ENCODE results near the gene CFAP46. TPM values are rescaled to one million over a fixed set of nuclear protein-coding genes. Genes with fewer than 3 reads are reported as not detected.

CFAP46 gene
- total and polyA plus RNA-seq, 2 donors (not counting 1 experiment from before 2014, with no cell fraction given): 0.07 TPM; not detected in 1

DNA sequence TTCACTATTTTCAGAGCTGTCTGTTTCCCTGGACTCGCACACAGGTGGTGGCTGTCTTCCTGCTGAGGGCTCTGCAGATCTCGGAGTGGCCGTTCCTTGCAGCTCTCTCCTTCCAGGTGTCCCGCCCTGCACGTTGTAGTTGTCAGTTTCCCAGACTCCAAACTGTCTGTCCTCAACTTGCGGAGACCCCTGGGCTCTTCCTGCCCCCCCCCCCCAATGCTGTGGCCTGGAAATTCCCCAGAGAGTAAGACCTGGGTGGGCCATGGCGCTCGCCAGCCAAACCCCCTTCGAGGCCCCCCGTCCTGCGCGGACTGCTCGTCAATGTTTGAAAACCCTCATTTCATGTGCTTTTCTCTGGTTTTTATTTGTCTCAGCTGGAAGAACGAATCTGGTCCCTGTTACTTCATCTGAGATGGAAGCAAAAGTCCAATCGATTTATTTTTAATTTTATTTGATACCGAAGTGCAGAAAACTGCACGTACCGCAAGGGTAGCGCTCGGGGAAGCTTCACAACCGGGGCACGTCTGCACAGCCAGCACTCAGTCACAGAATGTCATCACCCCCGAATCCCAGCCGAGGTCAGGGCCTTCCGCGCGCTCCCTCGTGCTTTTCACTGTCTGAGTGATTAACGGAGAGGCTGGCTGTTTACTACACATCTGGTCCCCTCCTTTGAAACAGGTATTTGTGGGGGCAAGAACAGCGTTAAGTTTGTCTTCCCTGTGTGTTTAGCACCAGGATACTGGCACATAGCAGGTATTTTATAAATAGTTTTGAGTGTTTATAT, 110.0 kb downstream of the CFAP46 start:
- H3K4me1 Mint-ChIP-seq: peaks cover 3% of the 10 kb centered on the region
- WGBS (ENCODE audit: insufficient coverage): 89% methylated on average over 24 of the region's 30 CpGs
- Histone ChIP-seq H3K36me3 (replicated peaks in 1 of 2; ENCODE audit: control extremely low read depth in 1 of 2, control insufficient read depth in 1 of 2, extremely low read depth in 1 of 2, insufficient read depth in 2 of 2, low read length in 1 of 2) (no peaks in the 10 kb centered on the region), H3K9me3 (ENCODE audit: control extremely low read depth in 1 of 3, control insufficient read depth in 2 of 3, insufficient read depth in 1 of 3, low read length in 2 of 3) (peaks cover 0 to 2% (median 0%) of the 10 kb centered on the region in 3 donors), H3K27ac (ENCODE audit: low read length in 2 of 2) (no peak overlapping the region), H4K20me1 (ENCODE audit: control insufficient read depth, insufficient read depth, low read length, poor library complexity, severe bottlenecking) (no peaks in the 10 kb centered on the region), H3K4me3 (ENCODE audit: control extremely low read depth in 1 of 5, extremely low read depth in 1 of 5, insufficient read depth in 1 of 5, low read depth in 2 of 5, low read length in 4 of 5) (no peak overlapping the region), H3K27me3 (replicated peaks in 1 of 4; ENCODE audit: control extremely low read depth in 1 of 4, control insufficient read depth in 3 of 4, insufficient read depth in 4 of 4, low read length in 3 of 4) (peaks cover 0 to 13% (median 0%) of the 10 kb centered on the region in 4 experiments), H3K4me2 (replicated peaks; ENCODE audit: low read depth, low read length, poor library complexity, severe bottlenecking) (no peak overlapping the region), H3K9ac (ENCODE audit: low read length) (no peak overlapping the region), H3K79me2 (ENCODE audit: control insufficient read depth, insufficient read depth, low read length) (no peaks in the 10 kb centered on the region), H2AFZ (ENCODE audit: insufficient read depth, low read depth, low read length, poor library complexity, severe bottlenecking) (no peak overlapping the region), H3K4me1 (ENCODE audit: control insufficient read depth in 2 of 2, insufficient read depth in 2 of 2, low read length in 2 of 2) (peaks cover 0 to 6% of the 10 kb centered on the region in 2 donors)
- H3K9me3 Mint-ChIP-seq (ENCODE audit: insufficient read depth): no peaks in the 10 kb centered on the region
- ATAC-seq (ENCODE audit: low read depth): no peak
- intact Hi-C loops (cut with micrococcal nuclease): no loop called here
- no peaks in the 10 kb centered on the region for H3K27me3 Mint-ChIP-seq
- ChIA-PET POLR2A (no interaction called here), CTCF (no interaction called here)
- TF ChIP-seq, protein P1, sequence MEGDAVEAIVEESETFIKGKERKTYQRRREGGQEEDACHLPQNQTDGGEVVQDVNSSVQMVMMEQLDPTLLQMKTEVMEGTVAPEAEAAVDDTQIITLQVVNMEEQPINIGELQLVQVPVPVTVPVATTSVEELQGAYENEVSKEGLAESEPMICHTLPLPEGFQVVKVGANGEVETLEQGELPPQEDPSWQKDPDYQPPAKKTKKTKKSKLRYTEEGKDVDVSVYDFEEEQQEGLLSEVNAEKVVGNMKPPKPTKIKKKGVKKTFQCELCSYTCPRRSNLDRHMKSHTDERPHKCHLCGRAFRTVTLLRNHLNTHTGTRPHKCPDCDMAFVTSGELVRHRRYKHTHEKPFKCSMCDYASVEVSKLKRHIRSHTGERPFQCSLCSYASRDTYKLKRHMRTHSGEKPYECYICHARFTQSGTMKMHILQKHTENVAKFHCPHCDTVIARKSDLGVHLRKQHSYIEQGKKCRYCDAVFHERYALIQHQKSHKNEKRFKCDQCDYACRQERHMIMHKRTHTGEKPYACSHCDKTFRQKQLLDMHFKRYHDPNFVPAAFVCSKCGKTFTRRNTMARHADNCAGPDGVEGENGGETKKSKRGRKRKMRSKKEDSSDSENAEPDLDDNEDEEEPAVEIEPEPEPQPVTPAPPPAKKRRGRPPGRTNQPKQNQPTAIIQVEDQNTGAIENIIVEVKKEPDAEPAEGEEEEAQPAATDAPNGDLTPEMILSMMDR (IDR thresholded peaks at IDR 0.05): no peak
- TF ChIP-seq EZH2 (IDR thresholded peaks at IDR 0.05; ENCODE audit: borderline replicate concordance, insufficient read depth, low read depth, low read length, poor library complexity, severe bottlenecking): no peak
- DNase-seq: no peak
- no peak overlapping the region for H3K4me3 Mint-ChIP-seq
- H3K27ac Mint-ChIP-seq: no peak overlapping the region

DNA sequence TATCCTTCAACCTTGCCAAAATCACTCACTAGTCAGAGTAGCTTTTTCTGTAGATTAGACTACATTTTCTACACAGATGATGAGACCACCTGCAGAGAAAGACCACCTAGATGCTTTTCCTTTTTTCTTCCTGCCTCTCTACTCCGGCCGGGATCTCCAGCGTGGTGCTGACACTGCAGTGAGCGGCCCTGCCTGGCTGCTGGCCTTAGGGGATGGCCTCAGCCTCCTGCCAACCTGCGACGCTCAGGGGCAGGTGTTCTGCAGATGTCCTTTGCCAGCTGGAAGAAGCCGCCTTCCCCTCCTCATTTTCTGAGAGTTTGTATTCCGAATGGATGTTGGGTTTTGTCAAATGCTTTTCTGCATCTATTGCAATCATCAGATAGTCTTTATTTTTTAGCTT, 113.0 kb downstream of the CFAP46 start:
- Histone ChIP-seq H3K36me3 (replicated peaks in 1 of 2; ENCODE audit: control extremely low read depth in 1 of 2, control insufficient read depth in 1 of 2, extremely low read depth in 1 of 2, insufficient read depth in 2 of 2, low read length in 1 of 2) (no peaks in the 10 kb centered on the region), H3K4me1 (ENCODE audit: control insufficient read depth in 2 of 2, insufficient read depth in 2 of 2, low read length in 2 of 2) (no peaks in the 10 kb centered on the region), H3K4me3 (ENCODE audit: control extremely low read depth in 1 of 5, extremely low read depth in 1 of 5, insufficient read depth in 1 of 5, low read depth in 2 of 5, low read length in 4 of 5) (no peak overlapping the region), H3K4me2 (replicated peaks; ENCODE audit: low read depth, low read length, poor library complexity, severe bottlenecking) (no peak overlapping the region), H3K27ac (ENCODE audit: low read length in 2 of 2) (no peak overlapping the region), H3K9ac (ENCODE audit: low read length) (no peak overlapping the region), H4K20me1 (ENCODE audit: control insufficient read depth, insufficient read depth, low read length, poor library complexity, severe bottlenecking) (no peaks in the 10 kb centered on the region), H3K79me2 (ENCODE audit: control insufficient read depth, insufficient read depth, low read length) (no peaks in the 10 kb centered on the region), H3K27me3 (replicated peaks in 1 of 4; ENCODE audit: control extremely low read depth in 1 of 4, control insufficient read depth in 3 of 4, insufficient read depth in 4 of 4, low read length in 3 of 4) (no peaks in the 10 kb centered on the region), H3K9me3 (ENCODE audit: control extremely low read depth in 1 of 3, control insufficient read depth in 2 of 3, insufficient read depth in 1 of 3, low read length in 2 of 3) (peaks cover 0 to 17% (median 0%) of the 10 kb centered on the region in 3 donors), H2AFZ (ENCODE audit: insufficient read depth, low read depth, low read length, poor library complexity, severe bottlenecking) (no peak overlapping the region)
- TF ChIP-seq, protein P1 (IDR thresholded peaks at IDR 0.05): no peak
- no peak for TF ChIP-seq EZH2 (IDR thresholded peaks at IDR 0.05; ENCODE audit: borderline replicate concordance, insufficient read depth, low read depth, low read length, poor library complexity, severe bottlenecking)
- no peak overlapping the region for H3K27ac Mint-ChIP-seq
- no peaks in the 10 kb centered on the region for H3K27me3 Mint-ChIP-seq
- ChIA-PET CTCF (interaction anchor here (0.7 kb wide), 2 partner anchors 166 to 1105 kb away, joined by 4 to 6 read pairs; no protein-coding TSS in a partner anchor), POLR2A (no interaction called here)
- 92% methylated on average over 6 of the region's 8 CpGs for WGBS (ENCODE audit: insufficient coverage)
- intact Hi-C loops (cut with micrococcal nuclease): no loop called here
- H3K9me3 Mint-ChIP-seq (ENCODE audit: insufficient read depth): no peaks in the 10 kb centered on the region
- no peaks in the 10 kb centered on the region for H3K4me1 Mint-ChIP-seq
- no peak overlapping the region for H3K4me3 Mint-ChIP-seq
- ATAC-seq (ENCODE audit: low read depth): no peak
- no peak for DNase-seq
